K562 (cell line): ENCODE measurements around the gene ALKBH3. TPM values are rescaled to one million over a fixed set of nuclear protein-coding genes. Genes with fewer than 3 reads are reported as not detected.

Experiments used
- ATAC-seq: fragments of 200-7000 bp; cut with Tn5 transposase; 3 replicates; pipeline ENCODE4 v1.9.1; 2020; ENCODE audit warnings: moderate library complexity
- BruUV-seq: library from RNA; stranded (reverse); fragments of 400-500 nt; replicated peaks from 2 replicates; lab custom pipeline; 2021; lab: Mats Ljungman, UMichigan
- CTCF ChIA-PET: fragments of 300-600 bp; formaldehyde crosslinking; extraction: SDS; loops from one replicate; lab custom pipeline; 2021; ENCODE audit warnings: low intra/inter-chr PET ratio; lab: Yijun Ruan, JAX
- POLR2A ChIA-PET: fragments of 300-600, 350-650 bp; sonication (Branson Sonifier 250); formaldehyde crosslinking; extraction: SDS; loops from one replicate; lab custom pipeline; 2021; ENCODE audit warnings: antibody characterized with exemption, inconsistent platforms; lab: Yijun Ruan, JAX
- DNase-seq, 4 experiments: peaks; one replicate each; pipeline versions ENCODE4 v3.0.0 to v3.0.0-alpha.2; 2011 to 2018; ENCODE audit warnings: low spot score in 3 of 4, mixed read lengths in 3 of 4; ENCODE audit errors: extremely low read depth in 1 of 4
- FAIRE-seq: peaks from 2 replicates; lab custom pipeline; 2011; peaks lifted over from hg19 to GRCh38; lab: Jason Lieb, UNC
- H2AFZ ChIP-seq: 2 replicates; pipeline ENCODE4 v1.6.0; 2011; ENCODE audit warnings: low read depth, low read length, control low read depth, inconsistent platforms
- H3K27ac ChIP-seq: fragments of 200-600 bp; 3 replicates; pipeline ENCODE4 v1.8.0; 2011; ENCODE audit warnings: low read depth, mild to moderate bottlenecking, control low read depth, inconsistent platforms, low read length, moderate library complexity, mixed read lengths; ENCODE audit errors: extremely low read depth
- H3K27me3 ChIP-seq, 2 experiments: fragments of 300-600 bp in 1 of 2; 2 replicates in 1 of 2; 3 replicates in 1 of 2; pipeline versions ENCODE4 v1.6.0 to v1.8.0; 2011; ENCODE audit warnings: inconsistent platforms in 2 of 2, low read length in 2 of 2, mild to moderate bottlenecking in 1 of 2, mixed read lengths in 1 of 2, moderate library complexity in 1 of 2; ENCODE audit not compliant: control insufficient read depth in 2 of 2, insufficient read depth in 2 of 2
- H3K36me3 ChIP-seq: fragments of 300-600 bp; 3 replicates; pipeline ENCODE4 v1.8.0; 2011; ENCODE audit warnings: mild to moderate bottlenecking, low read length, inconsistent platforms; ENCODE audit not compliant: control insufficient read depth, insufficient read depth
- H3K4me1 ChIP-seq, 2 experiments: fragments of 200-600 bp in 1 of 2; replicated peaks in 1 of 2; 2 replicates in 1 of 2; 3 replicates in 1 of 2; pipeline versions ENCODE4 v1.5.1 to v1.8.0; 2011; ENCODE audit warnings: inconsistent platforms in 2 of 2, low read length in 2 of 2, mild to moderate bottlenecking in 1 of 2, mixed read lengths in 1 of 2, moderate library complexity in 1 of 2; ENCODE audit not compliant: control insufficient read depth in 2 of 2, insufficient read depth in 2 of 2
- H3K4me2 ChIP-seq: 2 replicates; pipeline ENCODE4 v1.6.1; 2011; ENCODE audit warnings: low read length, control low read depth, inconsistent platforms, mixed read lengths; ENCODE audit not compliant: insufficient read depth
- H3K4me3 ChIP-seq: fragments of 200-600 bp; sonication (generic), shearing (Covaris generic); 2 replicates; pipeline ENCODE4 v1.5.1; 2016; ENCODE audit warnings: control low read depth, inconsistent platforms
- H3K79me2 ChIP-seq: fragments of 200-600 bp; 3 replicates; pipeline ENCODE4 v1.8.0; 2011; ENCODE audit warnings: low read length, inconsistent platforms; ENCODE audit not compliant: control insufficient read depth, insufficient read depth
- H3K9ac ChIP-seq, 2 experiments: 2 replicates each; pipeline versions ENCODE4 v1.6.0 to v1.6.1; 2011; ENCODE audit warnings: low read depth in 2 of 2, low read length in 2 of 2, control low read depth in 1 of 2, inconsistent platforms in 1 of 2, mild to moderate bottlenecking in 1 of 2, mixed read lengths in 1 of 2; ENCODE audit not compliant: insufficient read depth in 1 of 2
- H3K9me1 ChIP-seq: one replicate; pipeline ENCODE4 v1.6.0; 2011; ENCODE audit warnings: inconsistent platforms, mild to moderate bottlenecking, low read length, moderate library complexity; ENCODE audit not compliant: control insufficient read depth, insufficient read depth
- H3K9me3 ChIP-seq: replicated peaks from 2 replicates; pipeline ENCODE4 v1.5.1; 2011; ENCODE audit warnings: low read depth, low read length, inconsistent platforms; ENCODE audit not compliant: control insufficient read depth, insufficient read depth
- H4K20me1 ChIP-seq: replicated peaks from 2 replicates; pipeline ENCODE4 v1.6.1; 2011; ENCODE audit warnings: low read length, inconsistent platforms, mixed read lengths; ENCODE audit not compliant: control insufficient read depth, insufficient read depth
- ATF7 ChIP-seq: fragments of 450-650 bp; IDR thresholded peaks from 2 replicates; pipeline ENCODE4 v1.7.1; 2014; ENCODE audit warnings: mild to moderate bottlenecking, moderate library complexity
- CBX8 ChIP-seq: fragments of 200-600 bp; sonication (generic); IDR thresholded peaks from 2 replicates; pipeline ENCODE4 v1.6.1; 2012; ENCODE audit warnings: borderline replicate concordance, mixed run types, low read depth, mild to moderate bottlenecking, moderate library complexity, mixed read lengths, low read length, control low read depth, inconsistent platforms; ENCODE audit not compliant: poor library complexity, severe bottlenecking; ENCODE audit errors: extremely low read depth
- DDX20 ChIP-seq: fragments of 450-650 bp; IDR thresholded peaks from 2 replicates; pipeline ENCODE4 v1.6.1; 2016; ENCODE audit warnings: missing genetic modification characterization, low read depth, mild to moderate bottlenecking, missing compliant biosample characterization, moderate library complexity
- FOXK2 ChIP-seq, 2 experiments: fragments of 450-650 bp; IDR thresholded peaks in 1 of 2; conservative IDR thresholded peaks in 1 of 2; 2 replicates each; pipeline ENCODE4 v1.6.1; 2016; ENCODE audit warnings: low read depth in 2 of 2, mild to moderate bottlenecking in 1 of 2
- KLF1 ChIP-seq: fragments of 450-650 bp; IDR thresholded peaks from 2 replicates; pipeline ENCODE4 v1.6.1; 2016; ENCODE audit warnings: missing genetic modification characterization, missing compliant biosample characterization
- MAFF ChIP-seq: IDR thresholded peaks from 2 replicates; pipeline ENCODE4 v1.6.1; 2012; ENCODE audit warnings: low read length, improper control_type of control experiment
- MED1 ChIP-seq: sonication (generic); formaldehyde crosslinking; IDR thresholded peaks from 2 replicates; pipeline ENCODE4 v1.8.1; 2023; ENCODE audit warnings: missing genetic modification reagents, borderline replicate concordance
- NFRKB ChIP-seq: fragments of 450-650 bp; IDR thresholded peaks from 2 replicates; pipeline ENCODE4 v1.6.1; 2016; ENCODE audit warnings: low read depth
- NRF1 ChIP-seq, 2 experiments: fragments of 450-650 bp; IDR thresholded peaks in 1 of 2; conservative IDR thresholded peaks in 1 of 2; 2 replicates each; pipeline ENCODE4 v1.6.1; 2014; ENCODE audit warnings: mild to moderate bottlenecking in 2 of 2
- ZNF75A ChIP-seq: fragments of 450-650 bp; formaldehyde crosslinking; IDR thresholded peaks from 2 replicates; pipeline ENCODE4 v1.4.0; 2020; ENCODE audit warnings: mild to moderate bottlenecking
- ZNF766 ChIP-seq: fragments of 200-800 bp; sonication (Bioruptor generic); conservative IDR thresholded peaks from 2 replicates; pipeline ENCODE4 v1.6.1; 2016; ENCODE audit warnings: missing genetic modification characterization, missing compliant biosample characterization
- WGBS: fragments of 100-300 bp; shearing (Covaris generic); methylation state at CpG from one replicate; pipeline ENCODE4 v1.1.6; 2016; ENCODE audit warnings: low coverage, mixed read lengths; ENCODE audit not compliant: insufficient coverage; ENCODE audit errors: missing lambda C conversion rate; 5-methylcytosine and 5-hydroxymethylcytosine counted together
- in situ Hi-C: fragments of 300-500 bp; cut with MboI; formaldehyde crosslinking; loops from 4 replicates; pipeline ENCODE4 v1.15.0; 2018; ENCODE audit warnings: inconsistent platforms, mixed read lengths
- intact Hi-C: fragments of 100-400 bp; cut with micrococcal nuclease; formaldehyde crosslinking; loops from 2 replicates; pipeline ENCODE4 v1.14.2; 2022
- polyA plus RNA-seq, 8 experiments: library from polyadenylated mRNA; depleted of rRNA in 4 of 8; stranded (reverse) in 5 of 8; unstranded in 3 of 8; fragments of >200 nt; fragmentation: Nextera tagmentation in 2 of 8; fragmentation: Illumina TruSeq in 1 of 8; extraction: Ambion mirVana in 2 of 8; extraction: Trizol in 1 of 8; gene quantifications; 2 replicates each; pipeline versions ENCODE4 v1.2.1 to v1.2.3, GENCODE V29; 2011 to 2014; ENCODE audit warnings: inconsistent platforms in 1 of 8, missing spikeins in 1 of 8
- total RNA-seq, 7 experiments: library from RNA; depleted of rRNA in 6 of 7; stranded (reverse); fragments of >200 nt in 6 of 7; fragmentation: Illumina TruSeq in 2 of 7; extraction: Trizol in 2 of 7; gene quantifications; 2 replicates each; pipeline versions ENCODE4 v1.2.1 to v1.2.3, GENCODE V29; 2011 to 2021; ENCODE audit warnings: low replicate concordance in 1 of 7
- TF ChIP-seq, protein P1 (sequence below): fragments of 250-450 bp; sonication (Bioruptor Pico); IDR thresholded peaks from 2 replicates; pipeline ENCODE4 v1.5.0; 2021; ENCODE audit warnings: mild to moderate bottlenecking, moderate library complexity

Gene ALKBH3
- total and polyA plus RNA-seq, 9 of the 15 experiments (the other 6 are each of a cell fraction or from before 2014, with no cell fraction given) = 16.0 to 49.9 (median 36.5) TPM

DNA sequence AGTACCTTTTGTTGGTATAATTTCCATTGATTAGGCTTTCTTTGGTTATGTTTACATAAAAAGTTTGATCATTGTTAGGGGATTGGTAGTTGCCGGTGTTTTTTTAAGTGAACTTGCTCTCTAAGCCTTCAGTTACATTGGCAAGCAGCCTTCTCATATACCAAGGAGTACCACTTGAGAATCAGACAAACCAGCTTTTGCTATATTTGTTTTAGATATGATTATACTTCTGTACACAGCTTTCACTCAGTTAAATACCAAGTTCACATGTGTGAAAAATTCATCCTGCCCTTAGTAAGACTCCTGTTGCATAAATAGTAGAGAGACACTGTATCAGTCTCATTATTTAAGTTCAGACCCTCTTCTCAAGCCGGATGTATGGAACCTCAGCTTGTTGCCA, 22.4 kb downstream of the ALKBH3 start:
- DNase-seq = no peak
- no peaks in the 10 kb centered on the region for H3K9me3 ChIP-seq
- no peak for FAIRE-seq
- H3K27ac ChIP-seq = no peak overlapping the region
- intact Hi-C loops (no loop called here), in situ Hi-C loops (no loop called here)
- no peak overlapping the region for H2AFZ ChIP-seq
- H3K4me1 ChIP-seq = no peaks in the 10 kb centered on the region
- no peak overlapping the region for H3K4me2 ChIP-seq
- no peaks in the 10 kb centered on the region; a peak in 1 of 5 replicates for H3K27me3 ChIP-seq
- no peak overlapping the region for H3K4me3 ChIP-seq
- ChIA-PET CTCF (no interaction called here), POLR2A (interaction anchor here (0.6 kb wide), 1 partner anchor 320 kb away, joined by 4 read pairs; no protein-coding TSS in a partner anchor)
- no peaks in the 10 kb centered on the region for H4K20me1 ChIP-seq
- ATAC-seq = no peak
- WGBS = 60% methylated on average over 2 of the region's 2 CpGs
- no peak for TF ChIP-seq DDX20 (tag)
- no peak for TF ChIP-seq ZNF75A (CRISPR knock-in tag)
- TF ChIP-seq KLF1 (tag) = no peak
- TF ChIP-seq, protein P1, sequence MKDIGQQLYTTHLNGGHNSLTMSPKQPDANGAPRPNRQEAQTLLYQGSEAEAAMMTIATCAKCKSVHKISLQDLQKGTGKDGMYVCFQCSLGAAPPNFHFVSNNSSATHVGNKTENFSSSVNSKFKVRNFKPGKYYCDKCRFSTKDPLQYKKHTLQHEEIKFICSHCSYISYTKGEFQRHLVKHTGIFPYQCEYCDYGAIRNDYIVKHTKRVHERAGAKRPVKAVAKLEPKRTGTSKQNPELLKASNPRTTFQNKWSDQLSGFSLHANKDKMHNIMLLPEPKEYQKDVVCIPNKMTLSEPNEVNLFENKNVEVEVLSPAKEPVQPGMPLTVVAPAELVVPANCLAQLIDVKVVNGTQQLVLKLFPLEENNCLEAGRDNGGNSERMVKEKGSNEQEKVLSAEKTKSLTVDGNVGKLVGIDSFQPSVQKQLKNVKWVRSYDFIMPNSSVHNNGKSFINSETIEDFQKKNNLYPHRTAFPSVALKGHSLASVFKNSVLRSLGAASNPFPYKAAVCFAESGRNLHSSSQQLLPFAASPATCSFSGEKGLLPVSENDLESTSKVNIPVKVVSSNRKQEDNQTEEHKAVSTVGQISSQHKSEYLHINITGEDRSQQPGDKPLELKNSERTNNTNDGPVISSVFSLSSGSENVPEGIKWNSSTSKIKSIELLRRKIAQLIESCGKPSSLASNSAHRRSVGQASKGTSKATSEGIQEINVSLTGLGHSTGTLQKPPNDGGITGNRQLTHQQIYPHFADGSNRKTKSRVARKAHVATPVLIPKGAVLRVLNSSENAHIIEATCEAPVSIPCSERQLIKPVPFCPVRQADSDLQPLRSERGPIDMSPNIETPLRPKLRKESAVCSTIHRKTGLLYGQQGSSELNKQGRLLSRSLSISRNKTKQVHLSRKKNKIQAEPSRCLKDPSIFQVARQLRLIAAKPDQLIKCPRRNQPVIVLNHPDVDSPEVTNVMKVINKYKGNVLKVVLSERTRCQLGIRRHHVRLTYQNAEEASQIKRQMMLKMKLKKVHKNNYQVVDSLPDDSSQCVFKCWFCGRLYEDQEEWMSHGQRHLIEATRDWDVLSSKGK (CRISPR knock-in tag) = no peak
- no peak for TF ChIP-seq ATF7
- TF ChIP-seq MAFF = no peak
- no peak for TF ChIP-seq MED1
- no peak for TF ChIP-seq FOXK2 (conservative IDR thresholded peaks at IDR 0.05 in 1 of 2, IDR thresholded peaks at IDR 0.05 in 1 of 2; ENCODE audit: low read depth in 2 of 2)
- no peak for TF ChIP-seq NFRKB
- TF ChIP-seq CBX8 = no peak
- TF ChIP-seq NRF1 (conservative IDR thresholded peaks at IDR 0.05 in 1 of 2, IDR thresholded peaks at IDR 0.05 in 1 of 2) = no peak
- no peak for TF ChIP-seq ZNF766 (CRISPR knock-in tag)
- BruUV-seq = no TSS peak
- H3K36me3 ChIP-seq = peaks cover 22% of the 10 kb centered on the region; the same call in 2 of the 3 replicates
- no peaks in the 10 kb centered on the region for H3K79me2 ChIP-seq
- H3K9ac ChIP-seq = no peak overlapping the region
- H3K9me1 ChIP-seq = no peaks in the 10 kb centered on the region
